Body of pancreas (tissue), 4 donors: ENCODE data around the gene KDM4B.

Experiments
- POLR2A ChIP-seq, 3 donors: fragments of 450-650 bp; IDR thresholded peaks; one replicate each; pipeline ENCODE4 v1.6.1; 2016; ENCODE audit warnings: antibody characterized with exemption in 3 of 3, mild to moderate bottlenecking in 2 of 3
- TF ChIP-seq, protein P1 (sequence below), 7 experiments: fragments of 450-650 bp in 4 of 7; fragments of 200-600 bp in 3 of 7; sonication (generic) in 3 of 7; IDR thresholded peaks; one replicate each; pipeline ENCODE4 v1.5.1; 2016 to 2019; ENCODE audit warnings: antibody characterized with exemption in 7 of 7

DNA sequence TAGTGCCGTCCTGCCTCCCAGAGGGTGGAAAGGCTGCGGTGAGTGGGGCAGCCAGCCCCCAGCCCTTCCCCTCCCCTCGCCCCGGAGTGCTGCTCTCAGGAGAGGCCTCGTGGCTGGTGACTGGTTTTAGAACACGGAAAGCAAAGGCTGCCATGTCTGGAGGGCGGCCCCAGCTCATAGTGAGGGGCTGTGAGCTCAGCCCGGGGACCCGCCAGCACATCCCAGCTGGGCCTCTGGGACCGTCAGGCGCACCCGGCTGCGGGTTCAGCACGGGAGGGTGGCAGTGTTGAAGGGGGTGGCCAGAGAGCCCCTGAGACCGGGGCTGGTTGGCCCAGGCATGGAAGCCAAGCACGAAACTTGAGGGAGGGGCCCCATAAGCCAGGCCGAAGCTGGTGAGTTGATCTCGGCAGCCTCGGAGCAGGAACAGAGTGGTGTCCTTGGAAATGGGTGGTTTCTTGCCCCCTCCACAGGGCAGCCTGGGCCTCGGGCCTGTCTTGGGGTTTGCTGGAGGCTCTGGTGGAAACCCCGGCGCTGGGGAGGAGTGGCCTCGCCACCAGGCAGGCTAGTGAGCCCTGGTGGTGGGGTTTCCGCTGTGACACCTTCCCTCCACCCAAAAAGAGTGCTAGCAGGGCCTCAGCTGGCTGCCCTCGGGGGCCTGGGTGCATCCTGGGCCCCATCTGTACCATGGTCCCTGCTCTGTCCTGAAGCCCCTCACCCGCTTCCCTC is 157.7 kb downstream of the KDM4B start:
- no peak for TF ChIP-seq POLR2A (IDR thresholded peaks at IDR 0.05)
- TF ChIP-seq, protein P1, sequence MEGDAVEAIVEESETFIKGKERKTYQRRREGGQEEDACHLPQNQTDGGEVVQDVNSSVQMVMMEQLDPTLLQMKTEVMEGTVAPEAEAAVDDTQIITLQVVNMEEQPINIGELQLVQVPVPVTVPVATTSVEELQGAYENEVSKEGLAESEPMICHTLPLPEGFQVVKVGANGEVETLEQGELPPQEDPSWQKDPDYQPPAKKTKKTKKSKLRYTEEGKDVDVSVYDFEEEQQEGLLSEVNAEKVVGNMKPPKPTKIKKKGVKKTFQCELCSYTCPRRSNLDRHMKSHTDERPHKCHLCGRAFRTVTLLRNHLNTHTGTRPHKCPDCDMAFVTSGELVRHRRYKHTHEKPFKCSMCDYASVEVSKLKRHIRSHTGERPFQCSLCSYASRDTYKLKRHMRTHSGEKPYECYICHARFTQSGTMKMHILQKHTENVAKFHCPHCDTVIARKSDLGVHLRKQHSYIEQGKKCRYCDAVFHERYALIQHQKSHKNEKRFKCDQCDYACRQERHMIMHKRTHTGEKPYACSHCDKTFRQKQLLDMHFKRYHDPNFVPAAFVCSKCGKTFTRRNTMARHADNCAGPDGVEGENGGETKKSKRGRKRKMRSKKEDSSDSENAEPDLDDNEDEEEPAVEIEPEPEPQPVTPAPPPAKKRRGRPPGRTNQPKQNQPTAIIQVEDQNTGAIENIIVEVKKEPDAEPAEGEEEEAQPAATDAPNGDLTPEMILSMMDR (IDR thresholded peaks at IDR 0.05): no peak
